GM10847 (cell line): ENCODE results near the gene S100Z.

ENCODE experiments used
- POLR2A ChIP-seq: IDR thresholded peaks from 2 replicates; pipeline ENCODE4 v1.6.1; 2011; ENCODE audit not compliant: insufficient read length; ENCODE audit errors: extremely low read depth

S100Z gene

GRCh38 chr5:76930083-76930482, 80.3 kb downstream of the S100Z start:
- TF ChIP-seq POLR2A: no peak

- TF ChIP-seq POLR2A: no peak
Measured at GRCh38 chr5:76938177-76938576, 88.4 kb downstream of the S100Z start.

- no peak for TF ChIP-seq POLR2A
Measured at GRCh38 chr5:76941000-76941399, 91.2 kb downstream of the S100Z start.

DNA sequence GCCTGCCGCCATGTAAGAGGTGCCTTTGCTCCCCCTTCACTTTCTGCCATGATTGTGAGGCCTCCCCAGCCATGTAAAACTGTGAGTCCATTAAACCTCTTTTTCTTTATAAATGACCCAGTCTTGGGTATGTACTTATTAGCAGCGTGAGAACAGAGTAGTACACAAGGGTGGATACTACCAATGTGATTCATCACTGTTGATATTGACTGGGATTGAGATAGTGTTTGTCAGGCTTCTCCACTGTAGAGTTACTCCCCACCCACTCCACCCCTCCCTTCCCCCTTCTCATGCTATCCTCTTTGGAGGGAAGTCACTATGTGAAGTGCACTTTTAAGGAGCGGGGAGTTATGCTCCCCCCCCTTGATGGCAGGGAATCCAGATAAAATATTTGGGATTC, 91.6 kb downstream of the S100Z start:
- no peak for TF ChIP-seq POLR2A

- no peak for TF ChIP-seq POLR2A
Measured at GRCh38 chr5:76942581-76942980, 92.8 kb downstream of the S100Z start.

GRCh38 chr5:76943006-76943405, 93.2 kb downstream of the S100Z start:
- TF ChIP-seq POLR2A: no peak

- no peak for TF ChIP-seq POLR2A
Measured at GRCh38 chr5:76944638-76945037, 94.8 kb downstream of the S100Z start.

- TF ChIP-seq POLR2A: no peak
Measured at GRCh38 chr5:76946090-76946489, 96.3 kb downstream of the S100Z start.

DNA sequence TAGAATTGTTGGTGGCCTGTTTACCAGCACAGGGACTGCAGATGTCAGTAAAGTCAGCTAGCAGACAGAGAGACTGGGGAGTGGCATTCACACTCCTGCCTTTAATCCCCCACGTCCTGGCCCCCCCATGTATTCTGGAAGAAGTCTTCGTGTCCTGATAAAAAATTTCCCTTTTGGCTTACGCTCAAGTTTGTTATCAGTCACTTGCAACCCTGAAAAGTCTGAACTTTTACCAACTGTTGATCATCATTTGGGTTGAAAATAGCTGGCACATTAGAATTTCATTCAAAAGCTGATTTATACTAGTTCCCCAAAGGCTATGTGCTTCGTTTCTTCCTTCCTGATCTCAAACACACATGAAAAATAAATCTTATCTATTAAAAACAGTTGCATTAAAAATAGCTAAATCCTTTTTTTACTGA, 97.3 kb downstream of the S100Z start:
- TF ChIP-seq POLR2A: no peak

DNA sequence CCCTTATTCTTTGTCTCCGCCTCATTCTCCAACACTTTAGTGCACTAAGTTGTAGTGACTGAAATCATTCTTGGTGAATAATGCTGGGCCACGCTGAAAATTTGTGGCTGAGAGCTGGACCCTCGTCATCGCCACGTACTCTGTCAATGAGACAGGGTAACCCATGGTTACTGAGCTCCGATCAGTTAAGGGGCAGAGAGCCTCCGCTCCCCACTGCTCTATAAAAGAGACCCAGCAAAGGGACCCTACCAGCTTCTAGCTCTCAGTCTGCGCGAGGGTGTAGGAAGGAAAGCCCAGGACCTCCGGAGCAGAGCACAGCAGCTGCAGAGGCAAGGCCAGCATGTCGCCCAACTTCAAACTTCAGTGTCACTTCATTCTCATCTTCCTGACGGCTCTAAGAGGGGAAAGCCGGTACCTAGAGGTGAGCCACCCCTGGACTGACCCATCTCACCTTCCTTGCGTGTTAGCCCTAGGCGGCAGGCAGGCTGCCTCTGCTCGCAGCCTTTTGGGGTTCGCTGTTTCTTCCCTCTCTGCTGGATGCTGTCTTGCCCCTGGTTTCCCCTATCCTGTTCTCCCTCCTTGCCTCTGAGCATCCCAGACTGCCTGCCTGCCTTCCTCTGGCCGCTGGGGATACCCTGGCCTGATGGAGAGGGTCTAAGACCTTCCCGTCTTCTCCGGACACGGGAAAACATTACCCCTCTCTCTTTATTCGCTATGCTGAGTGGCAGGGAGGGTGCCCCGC, 103.2 kb downstream of the S100Z start, which contains the start of gene CRHBP:
TSS of gene CRHBP (plus strand) at position 251 of the 742 bp plus-strand sequence. CDS start at position 341, 90 bp downstream.
- no peak for TF ChIP-seq POLR2A

- no peak for TF ChIP-seq POLR2A
Measured at GRCh38 chr5:76953551-76954382, 104.0 kb downstream of the S100Z start.

DNA sequence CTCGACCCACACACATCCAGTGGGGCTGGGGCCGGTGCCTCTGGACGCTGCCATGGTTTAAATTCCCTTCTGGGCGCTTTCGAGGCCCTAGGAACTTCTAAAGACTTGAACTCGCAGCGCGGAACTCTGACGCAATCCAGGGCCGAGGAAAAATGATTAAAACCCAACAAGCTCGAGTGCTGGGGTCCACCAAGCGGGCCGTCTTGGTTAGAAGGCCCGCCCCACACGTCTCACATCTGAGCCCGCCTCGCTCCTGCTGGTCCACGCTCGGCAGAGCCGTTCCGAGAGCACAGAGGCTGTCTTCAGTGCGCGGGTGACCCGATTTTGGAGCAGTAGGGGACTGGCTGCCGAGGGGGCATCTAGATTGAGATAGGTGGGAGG, 104.6 kb downstream of the S100Z start:
- no peak for TF ChIP-seq POLR2A

- no peak for TF ChIP-seq POLR2A
Measured at GRCh38 chr5:76956033-76956432, 106.2 kb downstream of the S100Z start.

DNA sequence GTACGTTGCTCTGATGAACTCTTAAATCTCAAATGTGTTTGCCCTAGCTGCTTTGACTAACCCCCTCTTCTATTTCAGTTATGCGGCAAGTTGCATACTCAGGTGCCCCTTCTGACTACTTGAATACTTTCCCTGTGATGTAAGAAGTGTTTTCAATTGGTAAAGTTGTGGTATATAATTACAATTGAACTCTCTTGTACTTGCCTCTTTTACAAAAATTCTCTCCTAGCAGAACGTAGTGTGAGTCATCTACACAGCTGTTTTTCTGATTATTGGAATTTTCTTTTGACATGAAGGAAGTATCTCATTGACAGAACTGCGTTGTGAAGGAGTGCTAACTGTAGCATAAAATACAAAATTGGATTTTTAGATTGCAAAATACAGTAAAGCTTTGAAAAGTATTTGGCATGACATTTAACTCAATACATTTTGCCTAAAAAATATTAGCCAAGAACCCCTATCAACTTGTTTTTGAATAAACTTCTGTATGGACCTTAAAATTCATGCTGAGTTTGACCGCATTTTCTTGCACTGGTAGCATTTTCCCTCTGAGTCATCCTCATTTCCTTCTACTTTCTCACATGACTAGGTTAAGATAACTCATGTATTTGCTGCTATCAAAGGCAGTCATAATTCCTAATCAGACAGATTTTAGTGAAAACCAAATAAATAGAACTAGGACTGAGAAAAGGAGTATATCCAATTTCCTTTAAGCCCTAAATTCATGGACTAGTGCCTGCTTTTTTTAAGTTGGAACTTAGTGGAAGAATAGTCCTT, 109.4 kb downstream of the S100Z start:
- no peak for TF ChIP-seq POLR2A

DNA sequence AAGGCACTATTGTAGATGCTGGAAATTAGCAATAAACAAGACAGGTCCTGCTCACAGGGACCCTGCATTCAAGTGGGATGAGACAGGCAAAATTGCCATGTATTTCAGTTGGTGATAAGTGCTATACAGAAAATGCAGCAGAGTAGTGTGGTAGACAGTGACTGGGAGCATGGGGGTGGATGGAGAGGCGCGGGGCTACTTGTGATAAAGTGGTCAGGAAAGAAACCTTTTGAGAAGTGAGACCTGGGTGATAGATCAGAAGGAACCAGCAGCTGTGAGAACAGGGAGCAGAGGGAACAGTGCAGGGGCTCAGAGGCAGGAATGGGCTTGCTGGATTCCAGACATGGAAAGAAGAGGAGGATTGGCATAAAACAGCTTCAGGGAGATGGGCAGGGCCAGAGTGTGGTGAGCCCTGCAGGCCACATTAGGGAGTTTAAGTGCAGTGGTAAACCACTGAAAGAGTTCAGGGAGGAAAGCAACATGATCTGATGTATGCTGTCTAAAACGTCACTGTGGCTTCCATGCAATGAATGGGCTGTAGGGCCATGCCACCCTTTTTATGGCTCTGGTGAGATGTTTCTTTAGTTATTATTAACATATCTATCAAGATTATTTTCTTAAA, 110.3 kb downstream of the S100Z start:
- TF ChIP-seq POLR2A: no peak
